Measurements from ENCODE around the gene CCDC185. TPM values are rescaled to one million over a fixed set of nuclear protein-coding genes. Genes with fewer than 3 reads are reported as not detected.
A peak's percentile ranks its signal among the peaks of the same experiment; 100 is the strongest.

Gene CCDC185
- total and polyA plus RNA-seq, 2 donors (not counting 1 experiment from before 2014, with no cell fraction given), result not detected

- no peaks in the 10 kb centered on the region for H3K79me2 ChIP-seq (ENCODE audit: control insufficient read depth, insufficient read depth, low read length)
- no peaks in the 10 kb centered on the region for H3K9me3 ChIP-seq (ENCODE audit: control insufficient read depth, insufficient read depth, low read depth, low read length)
- H3K27me3 ChIP-seq (ENCODE audit: control insufficient read depth, insufficient read depth, low read length), result peaks cover 6% of the 10 kb centered on the region
- H3K9ac ChIP-seq (ENCODE audit: insufficient read depth, low read length), result no peak overlapping the region
- no peak for DNase-seq (ENCODE audit: low read depth in 2 of 2)
- H4K20me1 ChIP-seq (ENCODE audit: control insufficient read depth, extremely low read depth, insufficient read depth, low read length), result no peaks in the 10 kb centered on the region
- H3K27ac ChIP-seq (ENCODE audit: insufficient read depth, low read length), result no peak overlapping the region
- no peak for TF ChIP-seq EZH2 (IDR thresholded peaks at IDR 0.05; ENCODE audit: low read length, missing control alignments)
- no peak for TF ChIP-seq CTCF (conservative IDR thresholded peaks at IDR 0.05 in 1 of 2, IDR thresholded peaks at IDR 0.05 in 1 of 2; ENCODE audit: low read depth in 1 of 2, low read length in 2 of 2)
- no peaks in the 10 kb centered on the region for H3K36me3 ChIP-seq (ENCODE audit: control insufficient read depth, insufficient read depth, low read length)
- H3K4me3 ChIP-seq (replicated peaks in 1 of 4; ENCODE audit: control extremely low read depth in 1 of 4, insufficient read depth in 1 of 4, low read depth in 3 of 4, low read length in 4 of 4), result no peak overlapping the region
- no peak overlapping the region for H2AFZ ChIP-seq (ENCODE audit: low read length)
- no peaks in the 10 kb centered on the region for H3K4me1 ChIP-seq (ENCODE audit: control insufficient read depth, extremely low read depth, insufficient read depth, low read length)
- H3K4me2 ChIP-seq (ENCODE audit: extremely low read depth, insufficient read depth, low read length), result no peak overlapping the region
These were observed 50.2 kb downstream of the CCDC185 start for GRCh38 chr1:223443397-223443796.

GRCh38 chr1:223444411-223444810 is 51.2 kb downstream of the CCDC185 start:
- Histone ChIP-seq H3K79me2 (ENCODE audit: control insufficient read depth, insufficient read depth, low read length) (no peaks in the 10 kb centered on the region), H3K9ac (ENCODE audit: insufficient read depth, low read length) (no peak overlapping the region), H3K4me2 (ENCODE audit: extremely low read depth, insufficient read depth, low read length) (no peak overlapping the region), H4K20me1 (ENCODE audit: control insufficient read depth, extremely low read depth, insufficient read depth, low read length) (no peaks in the 10 kb centered on the region), H3K27me3 (ENCODE audit: control insufficient read depth, insufficient read depth, low read length) (peaks cover 6% of the 10 kb centered on the region), H3K36me3 (ENCODE audit: control insufficient read depth, insufficient read depth, low read length) (no peaks in the 10 kb centered on the region), H2AFZ (ENCODE audit: low read length) (no peak overlapping the region), H3K4me1 (ENCODE audit: control insufficient read depth, extremely low read depth, insufficient read depth, low read length) (no peaks in the 10 kb centered on the region), H3K27ac (ENCODE audit: insufficient read depth, low read length) (no peak overlapping the region), H3K9me3 (ENCODE audit: control insufficient read depth, insufficient read depth, low read depth, low read length) (no peaks in the 10 kb centered on the region), H3K4me3 (replicated peaks in 1 of 4; ENCODE audit: control extremely low read depth in 1 of 4, insufficient read depth in 1 of 4, low read depth in 3 of 4, low read length in 4 of 4) (no peak overlapping the region)
- DNase-seq (ENCODE audit: low read depth in 2 of 2), result peak in 1 of 2 donors; percentile 61
- TF ChIP-seq EZH2 (IDR thresholded peaks at IDR 0.05; ENCODE audit: low read length, missing control alignments) (no peak), CTCF (conservative IDR thresholded peaks at IDR 0.05 in 1 of 2, IDR thresholded peaks at IDR 0.05 in 1 of 2; ENCODE audit: low read depth in 1 of 2, low read length in 2 of 2) (no peak)

Other genes starting within 250 kb of the CCDC185 start
- under 0.01 TPM in 1 of 2 replicates, not detected in the other for gene SUSD4, start 29.2 kb upstream of the CCDC185 start, total RNA-seq
- 0.33 and 0.63 TPM in 2 replicates for gene SUSD4, start 29.2 kb upstream of the CCDC185 start, polyA plus RNA-seq